Panc1 (cell line): Measurements from ENCODE around the gene HAT1. TPM values are rescaled to one million over a fixed set of nuclear protein-coding genes. Genes with fewer than 3 reads are reported as not detected.

ENCODE experiments used
- ATAC-seq: fragments of 200-7000 bp; cut with Tn5 transposase; 2 replicates; pipeline ENCODE4 v1.9.1; 2020; ENCODE audit warnings: mild to moderate bottlenecking, moderate library complexity
- BruUV-seq: library from RNA; stranded (reverse); fragments of 400-500 nt; replicated peaks from 2 replicates; lab custom pipeline; 2021; lab: Mats Ljungman, UMichigan
- CTCF ChIA-PET: fragments of 300-600 bp; sonication (Branson Sonifier 250); formaldehyde crosslinking; loops from one replicate; lab custom pipeline; 2022; ENCODE audit warnings: antibody characterized with exemption; lab: Charles Lee
- POLR2A ChIA-PET: fragments of 300-600 bp; sonication (Branson Sonifier 250); formaldehyde crosslinking; loops from one replicate; lab custom pipeline; 2022; ENCODE audit warnings: antibody characterized with exemption; lab: Charles Lee
- DNase-seq: peaks from one replicate; pipeline ENCODE4 v3.0.0-alpha.2; 2010; ENCODE audit warnings: low read depth, low spot score
- H3K27ac ChIP-seq: 2 replicates; pipeline ENCODE4 v1.5.1; 2011; ENCODE audit warnings: mild to moderate bottlenecking, low read length, inconsistent platforms
- H3K27me3 ChIP-seq: fragments of 200-500 bp; sonication (Bioruptor generic); 2 replicates; pipeline ENCODE4 v1.6.0; 2014; ENCODE audit warnings: low read length, inconsistent platforms; ENCODE audit not compliant: control insufficient read depth, insufficient read depth
- H3K36me3 ChIP-seq: fragments of 200-500 bp; sonication (Bioruptor generic); 2 replicates; pipeline ENCODE4 v1.5.1; 2014; ENCODE audit warnings: inconsistent platforms, mild to moderate bottlenecking, low read length, moderate library complexity; ENCODE audit not compliant: control insufficient read depth, insufficient read depth
- H3K4me1 ChIP-seq: 2 replicates; pipeline ENCODE4 v1.5.1; 2011; ENCODE audit warnings: inconsistent platforms, mild to moderate bottlenecking, low read length, moderate library complexity; ENCODE audit not compliant: control insufficient read depth, insufficient read depth
- H3K4me3 ChIP-seq, 2 experiments: 2 replicates each; pipeline ENCODE4 v1.5.1; 2011 to 2012; ENCODE audit warnings: low read depth in 2 of 2, low read length in 2 of 2, mild to moderate bottlenecking in 2 of 2, inconsistent platforms in 1 of 2, moderate library complexity in 1 of 2
- H3K9me3 ChIP-seq: fragments of 200-500 bp; sonication (Bioruptor generic); 2 replicates; pipeline ENCODE4 v1.5.1; 2014; ENCODE audit warnings: low read depth, mild to moderate bottlenecking, inconsistent platforms, low read length, moderate library complexity; ENCODE audit not compliant: control insufficient read depth, insufficient read depth
- POLR2AphosphoS5 ChIP-seq: IDR thresholded peaks from 2 replicates; pipeline ENCODE4 v1.6.1; 2012; ENCODE audit warnings: mild to moderate bottlenecking, low read depth, low read length, moderate library complexity
- SIN3A ChIP-seq: IDR thresholded peaks from 2 replicates; pipeline ENCODE4 v1.6.1; 2012; ENCODE audit warnings: low read depth, mild to moderate bottlenecking, low read length, moderate library complexity, borderline replicate concordance; ENCODE audit not compliant: insufficient read depth
- TCF7L2 ChIP-seq: IDR thresholded peaks from 2 replicates; pipeline ENCODE4 v1.6.1; 2011; ENCODE audit warnings: mild to moderate bottlenecking, low read depth, low read length, inconsistent platforms
- in situ Hi-C: cut with HindIII; loops from 2 replicates; pipeline ENCODE4 v1.10.0; 2016; ENCODE audit warnings: low sequenced_read_pairs, low pct_unique_long_range_greater_than_20kb
- intact Hi-C: fragments of 100-400 bp; cut with micrococcal nuclease; formaldehyde crosslinking; loops from one replicate; pipeline ENCODE4 v1.10.0; 2022; ENCODE audit not compliant: unreplicated experiment
- total RNA-seq: library from RNA; stranded (reverse); gene quantifications from one replicate; pipeline ENCODE4 v1.2.1, GENCODE V29; 2021; ENCODE audit not compliant: unreplicated experiment
- TF ChIP-seq, protein P1 (sequence below), 2 experiments: IDR thresholded peaks; 2 replicates each; pipeline ENCODE4 v1.6.1; 2011 to 2012; ENCODE audit warnings: low read depth in 2 of 2, control low read depth in 1 of 2, low read length in 1 of 2, mild to moderate bottlenecking in 1 of 2, moderate library complexity in 1 of 2; ENCODE audit not compliant: insufficient read depth in 1 of 2
- TF ChIP-seq, protein P2 (sequence below): fragments of 450-650 bp; IDR thresholded peaks from 2 replicates; pipeline ENCODE4 v1.5.1; 2017; ENCODE audit warnings: mild to moderate bottlenecking

HAT1 gene
- total RNA-seq, 1 experiment from 2014 or later: 74.7 TPM

DNA sequence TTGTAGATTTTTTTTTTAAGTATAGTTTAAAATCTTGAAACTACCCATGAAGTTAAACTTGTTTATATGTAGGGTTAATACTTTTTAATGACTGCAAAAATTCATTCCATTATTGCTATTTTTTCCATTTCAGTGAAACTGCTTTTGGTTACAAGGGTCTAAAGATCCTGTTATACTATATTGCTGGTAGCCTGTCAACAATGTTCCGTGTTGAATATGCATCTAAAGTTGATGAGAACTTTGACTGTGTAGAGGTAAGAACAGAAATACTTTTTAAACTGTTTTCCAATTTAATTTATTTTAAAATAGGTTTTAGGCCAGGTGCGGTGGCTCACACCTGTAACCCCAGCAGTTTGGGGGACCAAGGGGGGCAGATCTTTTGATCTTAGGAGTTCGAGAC is 30.5 kb downstream of the HAT1 start:
- ATAC-seq: no peak
- Histone ChIP-seq H3K27me3 (no peaks in the 10 kb centered on the region), H3K4me1 (no peaks in the 10 kb centered on the region), H3K9me3 (no peaks in the 10 kb centered on the region), H3K36me3 (no peaks in the 10 kb centered on the region; the same call in 1 of the 2 replicates), H3K27ac (no peak overlapping the region), H3K4me3 (no peak overlapping the region)
- BruUV-seq: no TSS peak
- intact Hi-C loops: no loop called here
- in situ Hi-C loops: no loop called here
- TF ChIP-seq, protein P1, sequence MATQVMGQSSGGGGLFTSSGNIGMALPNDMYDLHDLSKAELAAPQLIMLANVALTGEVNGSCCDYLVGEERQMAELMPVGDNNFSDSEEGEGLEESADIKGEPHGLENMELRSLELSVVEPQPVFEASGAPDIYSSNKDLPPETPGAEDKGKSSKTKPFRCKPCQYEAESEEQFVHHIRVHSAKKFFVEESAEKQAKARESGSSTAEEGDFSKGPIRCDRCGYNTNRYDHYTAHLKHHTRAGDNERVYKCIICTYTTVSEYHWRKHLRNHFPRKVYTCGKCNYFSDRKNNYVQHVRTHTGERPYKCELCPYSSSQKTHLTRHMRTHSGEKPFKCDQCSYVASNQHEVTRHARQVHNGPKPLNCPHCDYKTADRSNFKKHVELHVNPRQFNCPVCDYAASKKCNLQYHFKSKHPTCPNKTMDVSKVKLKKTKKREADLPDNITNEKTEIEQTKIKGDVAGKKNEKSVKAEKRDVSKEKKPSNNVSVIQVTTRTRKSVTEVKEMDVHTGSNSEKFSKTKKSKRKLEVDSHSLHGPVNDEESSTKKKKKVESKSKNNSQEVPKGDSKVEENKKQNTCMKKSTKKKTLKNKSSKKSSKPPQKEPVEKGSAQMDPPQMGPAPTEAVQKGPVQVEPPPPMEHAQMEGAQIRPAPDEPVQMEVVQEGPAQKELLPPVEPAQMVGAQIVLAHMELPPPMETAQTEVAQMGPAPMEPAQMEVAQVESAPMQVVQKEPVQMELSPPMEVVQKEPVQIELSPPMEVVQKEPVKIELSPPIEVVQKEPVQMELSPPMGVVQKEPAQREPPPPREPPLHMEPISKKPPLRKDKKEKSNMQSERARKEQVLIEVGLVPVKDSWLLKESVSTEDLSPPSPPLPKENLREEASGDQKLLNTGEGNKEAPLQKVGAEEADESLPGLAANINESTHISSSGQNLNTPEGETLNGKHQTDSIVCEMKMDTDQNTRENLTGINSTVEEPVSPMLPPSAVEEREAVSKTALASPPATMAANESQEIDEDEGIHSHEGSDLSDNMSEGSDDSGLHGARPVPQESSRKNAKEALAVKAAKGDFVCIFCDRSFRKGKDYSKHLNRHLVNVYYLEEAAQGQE (IDR thresholded peaks at IDR 0.05; ENCODE audit: insufficient read depth in 1 of 2, low read depth in 2 of 2, low read length in 1 of 2): no peak
- TF ChIP-seq POLR2AphosphoS5 (no peak), TCF7L2 (no peak), SIN3A (no peak)
- TF ChIP-seq, protein P2, sequence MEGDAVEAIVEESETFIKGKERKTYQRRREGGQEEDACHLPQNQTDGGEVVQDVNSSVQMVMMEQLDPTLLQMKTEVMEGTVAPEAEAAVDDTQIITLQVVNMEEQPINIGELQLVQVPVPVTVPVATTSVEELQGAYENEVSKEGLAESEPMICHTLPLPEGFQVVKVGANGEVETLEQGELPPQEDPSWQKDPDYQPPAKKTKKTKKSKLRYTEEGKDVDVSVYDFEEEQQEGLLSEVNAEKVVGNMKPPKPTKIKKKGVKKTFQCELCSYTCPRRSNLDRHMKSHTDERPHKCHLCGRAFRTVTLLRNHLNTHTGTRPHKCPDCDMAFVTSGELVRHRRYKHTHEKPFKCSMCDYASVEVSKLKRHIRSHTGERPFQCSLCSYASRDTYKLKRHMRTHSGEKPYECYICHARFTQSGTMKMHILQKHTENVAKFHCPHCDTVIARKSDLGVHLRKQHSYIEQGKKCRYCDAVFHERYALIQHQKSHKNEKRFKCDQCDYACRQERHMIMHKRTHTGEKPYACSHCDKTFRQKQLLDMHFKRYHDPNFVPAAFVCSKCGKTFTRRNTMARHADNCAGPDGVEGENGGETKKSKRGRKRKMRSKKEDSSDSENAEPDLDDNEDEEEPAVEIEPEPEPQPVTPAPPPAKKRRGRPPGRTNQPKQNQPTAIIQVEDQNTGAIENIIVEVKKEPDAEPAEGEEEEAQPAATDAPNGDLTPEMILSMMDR: no peak
- DNase-seq: no peak
- CTCF ChIA-PET: no interaction called here
- POLR2A ChIA-PET: no interaction called here

DNA sequence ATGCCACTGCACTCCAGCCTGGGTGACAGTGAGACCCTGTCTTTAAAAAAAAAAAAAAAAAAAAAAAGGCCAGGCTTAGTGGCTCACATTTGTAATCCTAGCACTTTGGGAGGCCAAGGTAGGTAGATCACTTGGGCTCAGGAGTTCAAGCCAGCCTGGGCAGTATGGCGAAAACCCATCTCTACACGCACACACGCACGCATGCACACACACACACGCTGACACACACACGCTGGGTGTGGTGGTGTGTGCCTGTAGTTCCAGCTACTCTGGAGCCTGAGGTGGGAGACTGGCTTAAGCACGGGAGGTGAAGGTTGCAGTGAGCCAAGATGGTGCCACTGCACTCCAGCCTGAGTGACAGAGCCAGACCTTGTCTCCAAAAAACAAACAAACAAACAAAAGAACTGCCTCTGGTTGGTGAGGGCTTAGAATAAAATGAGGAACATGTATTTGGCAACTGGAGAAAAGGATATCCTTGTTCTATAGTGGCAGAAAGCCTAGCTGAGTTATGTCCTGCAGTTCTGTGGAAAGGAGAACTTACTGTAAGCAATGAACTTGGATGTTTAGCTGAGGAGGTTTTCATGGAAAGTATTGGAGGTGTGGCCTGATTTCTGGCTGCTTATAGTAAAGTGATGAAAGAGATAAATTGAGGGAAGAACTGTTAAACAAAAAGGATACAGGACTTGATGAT is 34.0 kb downstream of the HAT1 start:
- ChIA-PET CTCF (interaction anchor here (0.6 kb wide), 2 partner anchors 69 to 353 kb away, joined by 3 to 4 read pairs; no protein-coding TSS in a partner anchor), POLR2A (interaction anchor here (0.7 kb wide), 1 partner anchor 9 kb away, joined by 11 read pairs; no protein-coding TSS in a partner anchor)
- Histone ChIP-seq H3K4me3 (no peak overlapping the region), H3K4me1 (no peaks in the 10 kb centered on the region; the same call in 1 of the 2 replicates), H3K9me3 (no peaks in the 10 kb centered on the region), H3K27me3 (no peaks in the 10 kb centered on the region), H3K36me3 (no peaks in the 10 kb centered on the region; the same call in 1 of the 2 replicates), H3K27ac (no peak overlapping the region)
- TF ChIP-seq, protein P2: no peak
- TF ChIP-seq, protein P1 (IDR thresholded peaks at IDR 0.05; ENCODE audit: insufficient read depth in 1 of 2, low read depth in 2 of 2, low read length in 1 of 2): no peak
- TF ChIP-seq SIN3A (no peak), TCF7L2 (no peak)
- in situ Hi-C loops: no loop called here
- intact Hi-C loops: no loop called here
- no TSS peak for BruUV-seq
- DNase-seq (no peak), ATAC-seq (no peak)
